ENCODE measurements around the gene GALNT10. TPM values are rescaled to one million over a fixed set of nuclear protein-coding genes. Genes with fewer than 3 reads are reported as not detected.

The GALNT10 gene
- polyA plus RNA-seq, 1 of the 3 experiments (the other 2 are of a cell fraction), result 56.3 TPM

DNA sequence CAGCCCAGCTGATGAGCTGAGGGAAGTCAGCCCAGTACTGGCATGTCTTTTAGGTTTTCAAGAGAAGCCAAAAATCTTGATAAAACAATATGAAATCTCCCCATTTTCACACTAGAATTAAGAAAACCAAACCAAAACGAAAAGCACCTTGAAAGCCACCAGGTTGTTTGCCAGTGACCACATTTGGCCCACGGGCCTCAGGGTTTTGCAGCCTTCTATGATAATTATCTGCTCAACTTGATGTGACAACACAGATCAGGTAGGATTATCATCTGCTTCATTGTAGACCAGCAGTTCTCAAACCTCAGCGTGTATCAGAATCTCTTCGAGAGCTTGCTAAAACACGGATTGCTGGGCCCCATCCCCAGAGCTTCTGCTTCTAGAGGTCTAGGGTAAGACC is 101.4 kb downstream of the GALNT10 start:
- POLR2A ChIA-PET, result no interaction called here
- peaks cover 93% of the 10 kb centered on the region for H3K79me2 ChIP-seq (ENCODE audit: insufficient read depth)

More for the DNA sequence above, 101.4 kb downstream of the GALNT10 start:
- CTCF ChIA-PET, result no interaction called here
- WGBS (ENCODE audit: low lambda C conversion rate), result 91% methylated on average over 5 of the region's 5 CpGs
- peaks cover 12 to 27% of the 10 kb centered on the region in 2 experiments for H3K36me3 ChIP-seq (replicated peaks in 1 of 2; ENCODE audit: control insufficient read depth in 1 of 2, insufficient read depth in 2 of 2, low read length in 1 of 2)
- peaks cover 0 to 7% of the 10 kb centered on the region in 2 experiments for H3K4me1 ChIP-seq (ENCODE audit: control insufficient read depth in 1 of 2, insufficient read depth in 2 of 2, low read depth in 1 of 2, low read length in 1 of 2)
- no peak overlapping the region for H3K27ac ChIP-seq (ENCODE audit: low read depth in 2 of 2, low read length in 1 of 2)
- no peaks in the 10 kb centered on the region for H3K9me2 ChIP-seq
- no peak for TF ChIP-seq ELF1 (IDR thresholded peaks at IDR 0.05)
- TF ChIP-seq, protein P1, sequence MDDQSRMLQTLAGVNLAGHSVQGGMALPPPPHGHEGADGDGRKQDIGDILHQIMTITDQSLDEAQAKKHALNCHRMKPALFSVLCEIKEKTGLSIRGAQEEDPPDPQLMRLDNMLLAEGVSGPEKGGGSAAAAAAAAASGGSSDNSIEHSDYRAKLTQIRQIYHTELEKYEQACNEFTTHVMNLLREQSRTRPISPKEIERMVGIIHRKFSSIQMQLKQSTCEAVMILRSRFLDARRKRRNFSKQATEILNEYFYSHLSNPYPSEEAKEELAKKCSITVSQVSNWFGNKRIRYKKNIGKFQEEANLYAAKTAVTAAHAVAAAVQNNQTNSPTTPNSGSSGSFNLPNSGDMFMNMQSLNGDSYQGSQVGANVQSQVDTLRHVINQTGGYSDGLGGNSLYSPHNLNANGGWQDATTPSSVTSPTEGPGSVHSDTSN (IDR thresholded peaks at IDR 0.05), result no peak
- no peak for TF ChIP-seq RXRA (IDR thresholded peaks at IDR 0.05; ENCODE audit: borderline replicate concordance, low read depth)
- no peak for TF ChIP-seq SMC3 (IDR thresholded peaks at IDR 0.05; ENCODE audit: low read depth, low read length)
- TF ChIP-seq CTCF (IDR thresholded peaks at IDR 0.05), result no peak
- TF ChIP-seq EZH2phosphoT487 (IDR thresholded peaks at IDR 0.05; ENCODE audit: borderline replicate concordance, low read depth), result no peak
- TF ChIP-seq, protein P2, sequence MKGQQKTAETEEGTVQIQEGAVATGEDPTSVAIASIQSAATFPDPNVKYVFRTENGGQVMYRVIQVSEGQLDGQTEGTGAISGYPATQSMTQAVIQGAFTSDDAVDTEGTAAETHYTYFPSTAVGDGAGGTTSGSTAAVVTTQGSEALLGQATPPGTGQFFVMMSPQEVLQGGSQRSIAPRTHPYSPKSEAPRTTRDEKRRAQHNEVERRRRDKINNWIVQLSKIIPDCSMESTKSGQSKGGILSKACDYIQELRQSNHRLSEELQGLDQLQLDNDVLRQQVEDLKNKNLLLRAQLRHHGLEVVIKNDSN (IDR thresholded peaks at IDR 0.05; ENCODE audit: borderline replicate concordance, low read depth), result no peak
- no peak for TF ChIP-seq ZBTB33 (IDR thresholded peaks at IDR 0.05; ENCODE audit: borderline replicate concordance, low read depth)
- no peak for TF ChIP-seq YY1 (IDR thresholded peaks at IDR 0.05; ENCODE audit: low read depth)
- TF ChIP-seq IRF3 (IDR thresholded peaks at IDR 0.05; ENCODE audit: low read depth, low read length), result no peak
- TF ChIP-seq SIN3A (IDR thresholded peaks at IDR 0.05; ENCODE audit: borderline replicate concordance, low read depth, low read length), result no peak
- no peak for TF ChIP-seq TEAD4 (IDR thresholded peaks at IDR 0.05; ENCODE audit: borderline replicate concordance, insufficient read depth)
- no peak for TF ChIP-seq FOXJ3 (CRISPR knock-in tag; IDR thresholded peaks at IDR 0.05)
- TF ChIP-seq, protein P3, sequence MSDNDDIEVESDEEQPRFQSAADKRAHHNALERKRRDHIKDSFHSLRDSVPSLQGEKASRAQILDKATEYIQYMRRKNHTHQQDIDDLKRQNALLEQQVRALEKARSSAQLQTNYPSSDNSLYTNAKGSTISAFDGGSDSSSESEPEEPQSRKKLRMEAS (IDR thresholded peaks at IDR 0.05; ENCODE audit: low read depth), result no peak
- no peak for TF ChIP-seq FOSL2 (IDR thresholded peaks at IDR 0.05; ENCODE audit: borderline replicate concordance, low read depth)
- H3K4me3 ChIP-seq (ENCODE audit: low read depth in 2 of 2, low read length in 1 of 2), result no peak overlapping the region
- no peak overlapping the region for H2AFZ ChIP-seq (ENCODE audit: low read depth)
- no peaks in the 10 kb centered on the region for H4K20me1 ChIP-seq (ENCODE audit: insufficient read depth)
- no peak for DNase-seq
- H3K4me2 ChIP-seq, result no peak overlapping the region
- H3K9me3 ChIP-seq, result no peaks in the 10 kb centered on the region
- H3K27me3 ChIP-seq (ENCODE audit: insufficient read depth), result no peaks in the 10 kb centered on the region
- H3K9ac ChIP-seq, result no peak overlapping the region
- H3F3A ChIP-seq (replicated peaks; ENCODE audit: insufficient read depth), result peaks cover 21% of the 10 kb centered on the region
